ENCODE data around the gene SETDB1.

SETDB1 gene

GRCh38 chr1:150974580-150975478 is 48.7 kb downstream of the SETDB1 start, which contains the start of gene CERS2:
Gene CERS2, minus strand, starts transcription at chr1:150974835. Its CDS starts 5,745 bp downstream, at chr1:150969090.
- peak; percentile 74 for DNase-seq (ENCODE audit: low read depth)

- no peak for DNase-seq (ENCODE audit: low read depth)
Measured at GRCh38 chr1:150976401-150976821, 50.2 kb downstream of the SETDB1 start.

- DNase-seq (ENCODE audit: low read depth): peak; percentile 51
Measured at GRCh38 chr1:150976879-150977694, 50.9 kb downstream of the SETDB1 start.

- DNase-seq (ENCODE audit: low read depth): peak; percentile 85
Measured at GRCh38 chr1:150979092-150980056, 53.2 kb downstream of the SETDB1 start.

- no peak for DNase-seq (ENCODE audit: low read depth)
Measured at GRCh38 chr1:150981177-150981804, 55.1 kb downstream of the SETDB1 start.

GRCh38 chr1:150981805-150982712 is 55.9 kb downstream of the SETDB1 start, which contains the start of gene ANXA9:
Gene ANXA9, plus strand, starts transcription at chr1:150982292. Its CDS starts 814 bp downstream, at chr1:150983106.
- no peak for DNase-seq (ENCODE audit: low read depth)

GRCh38 chr1:150985179-150985825 is 59.1 kb downstream of the SETDB1 start:
- DNase-seq (ENCODE audit: low read depth): no peak

GRCh38 chr1:150987924-150988323 is 61.8 kb downstream of the SETDB1 start:
- DNase-seq (ENCODE audit: low read depth): no peak

- DNase-seq (ENCODE audit: low read depth): no peak
Measured at GRCh38 chr1:150992626-150993025, 66.5 kb downstream of the SETDB1 start.

GRCh38 chr1:150994248-150994647 is 68.1 kb downstream of the SETDB1 start:
- no peak for DNase-seq (ENCODE audit: low read depth)

- DNase-seq (ENCODE audit: low read depth): no peak
Measured at GRCh38 chr1:150995460-150995859, 69.3 kb downstream of the SETDB1 start.

- DNase-seq (ENCODE audit: low read depth): no peak
Measured at GRCh38 chr1:150995896-150996295, 69.7 kb downstream of the SETDB1 start.

GRCh38 chr1:150997126-150997872 is 71.1 kb downstream of the SETDB1 start:
- DNase-seq (ENCODE audit: low read depth): no peak

GRCh38 chr1:150997949-150998348 is 71.8 kb downstream of the SETDB1 start:
- DNase-seq (ENCODE audit: low read depth): no peak

- DNase-seq (ENCODE audit: low read depth): no peak
Measured at GRCh38 chr1:150999051-150999674, 73.0 kb downstream of the SETDB1 start.

GRCh38 chr1:150999926-151000325 is 73.8 kb downstream of the SETDB1 start:
- DNase-seq (ENCODE audit: low read depth): no peak

- DNase-seq (ENCODE audit: low read depth): no peak
Measured at GRCh38 chr1:151000408-151000807, 74.2 kb downstream of the SETDB1 start.

- DNase-seq (ENCODE audit: low read depth): no peak
Measured at GRCh38 chr1:151001602-151002001, 75.4 kb downstream of the SETDB1 start.

Measured in T follicular helper cell (primary cell).